Liver (tissue), 3 donors: ENCODE results near the gene GPR55.

Experiments used
- EGR1 ChIP-seq, 2 donors: IDR thresholded peaks; 2 replicates each; pipeline ENCODE4 v1.6.1; 2016 to 2018; ENCODE audit warnings: antibody characterized with exemption in 2 of 2, low read depth in 2 of 2
- FOXA1 ChIP-seq: IDR thresholded peaks from 2 replicates; pipeline ENCODE4 v1.6.1; 2016; ENCODE audit warnings: antibody characterized with exemption
- HNF4G ChIP-seq: IDR thresholded peaks from 2 replicates; pipeline ENCODE4 v1.6.1; 2016; ENCODE audit warnings: antibody characterized with exemption
- RAD21 ChIP-seq, 2 donors: IDR thresholded peaks; 2 replicates each; pipeline ENCODE4 v1.6.1; 2016; ENCODE audit warnings: antibody characterized with exemption in 2 of 2, mild to moderate bottlenecking in 2 of 2
- RXRA ChIP-seq, 2 donors: IDR thresholded peaks; 2 replicates each; pipeline ENCODE4 v1.6.1; 2017 to 2018; ENCODE audit warnings: antibody characterized with exemption in 2 of 2, mild to moderate bottlenecking in 1 of 2
- SP1 ChIP-seq: IDR thresholded peaks from 2 replicates; pipeline ENCODE4 v1.6.1; 2018; ENCODE audit warnings: antibody characterized with exemption, mild to moderate bottlenecking
- TAF1 ChIP-seq: conservative IDR thresholded peaks from 2 replicates; pipeline ENCODE4 v1.6.1; 2016; ENCODE audit warnings: antibody characterized with exemption, mild to moderate bottlenecking
- YY1 ChIP-seq: IDR thresholded peaks from 2 replicates; pipeline ENCODE4 v1.6.1; 2016; ENCODE audit warnings: antibody characterized with exemption, mild to moderate bottlenecking
- TF ChIP-seq, protein P1 (sequence below): fragments of 150-350 bp; IDR thresholded peaks from 2 replicates; pipeline ENCODE4 v1.5.1; 2017; ENCODE audit warnings: improper control_type of control experiment, low read depth, low read length; ENCODE audit not compliant: missing input control
- TF ChIP-seq, protein P2 (sequence below): IDR thresholded peaks from 2 replicates; pipeline ENCODE4 v1.6.1; 2016; ENCODE audit warnings: antibody characterized with exemption, mild to moderate bottlenecking
- TF ChIP-seq, protein P3 (sequence below): IDR thresholded peaks from 2 replicates; pipeline ENCODE4 v1.6.1; 2016; ENCODE audit warnings: antibody characterized with exemption
- TF ChIP-seq, protein P4 (sequence below): IDR thresholded peaks from 2 replicates; pipeline ENCODE4 v1.6.1; 2016; ENCODE audit warnings: antibody characterized with exemption
- TF ChIP-seq, protein P5 (sequence below): IDR thresholded peaks from 2 replicates; pipeline ENCODE4 v1.6.1; 2016; ENCODE audit warnings: antibody characterized with exemption
- donor health status: healthy.
- donor health status: healthy.

DNA sequence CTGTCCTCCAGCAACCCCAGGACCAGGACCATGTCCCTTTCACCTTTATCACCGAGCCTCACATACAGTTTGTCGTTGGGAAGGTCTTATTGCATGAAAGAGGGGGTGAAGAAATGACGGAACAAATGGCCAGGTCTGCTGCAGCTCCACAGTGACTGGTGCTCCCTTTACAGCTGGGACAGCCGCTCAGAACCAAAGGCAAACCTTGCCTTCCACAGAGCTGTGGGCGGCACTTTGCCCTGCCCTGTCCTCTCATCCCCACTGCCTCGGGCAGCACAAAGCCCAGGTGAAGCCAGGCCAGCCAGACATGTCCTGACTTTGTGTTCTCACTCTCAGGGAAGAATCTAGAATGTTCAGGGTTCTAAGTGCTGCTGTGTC is 961 bp downstream of the GPR55 start:
- TF ChIP-seq, protein P1, sequence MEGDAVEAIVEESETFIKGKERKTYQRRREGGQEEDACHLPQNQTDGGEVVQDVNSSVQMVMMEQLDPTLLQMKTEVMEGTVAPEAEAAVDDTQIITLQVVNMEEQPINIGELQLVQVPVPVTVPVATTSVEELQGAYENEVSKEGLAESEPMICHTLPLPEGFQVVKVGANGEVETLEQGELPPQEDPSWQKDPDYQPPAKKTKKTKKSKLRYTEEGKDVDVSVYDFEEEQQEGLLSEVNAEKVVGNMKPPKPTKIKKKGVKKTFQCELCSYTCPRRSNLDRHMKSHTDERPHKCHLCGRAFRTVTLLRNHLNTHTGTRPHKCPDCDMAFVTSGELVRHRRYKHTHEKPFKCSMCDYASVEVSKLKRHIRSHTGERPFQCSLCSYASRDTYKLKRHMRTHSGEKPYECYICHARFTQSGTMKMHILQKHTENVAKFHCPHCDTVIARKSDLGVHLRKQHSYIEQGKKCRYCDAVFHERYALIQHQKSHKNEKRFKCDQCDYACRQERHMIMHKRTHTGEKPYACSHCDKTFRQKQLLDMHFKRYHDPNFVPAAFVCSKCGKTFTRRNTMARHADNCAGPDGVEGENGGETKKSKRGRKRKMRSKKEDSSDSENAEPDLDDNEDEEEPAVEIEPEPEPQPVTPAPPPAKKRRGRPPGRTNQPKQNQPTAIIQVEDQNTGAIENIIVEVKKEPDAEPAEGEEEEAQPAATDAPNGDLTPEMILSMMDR: no peak
- TF ChIP-seq, protein P2, sequence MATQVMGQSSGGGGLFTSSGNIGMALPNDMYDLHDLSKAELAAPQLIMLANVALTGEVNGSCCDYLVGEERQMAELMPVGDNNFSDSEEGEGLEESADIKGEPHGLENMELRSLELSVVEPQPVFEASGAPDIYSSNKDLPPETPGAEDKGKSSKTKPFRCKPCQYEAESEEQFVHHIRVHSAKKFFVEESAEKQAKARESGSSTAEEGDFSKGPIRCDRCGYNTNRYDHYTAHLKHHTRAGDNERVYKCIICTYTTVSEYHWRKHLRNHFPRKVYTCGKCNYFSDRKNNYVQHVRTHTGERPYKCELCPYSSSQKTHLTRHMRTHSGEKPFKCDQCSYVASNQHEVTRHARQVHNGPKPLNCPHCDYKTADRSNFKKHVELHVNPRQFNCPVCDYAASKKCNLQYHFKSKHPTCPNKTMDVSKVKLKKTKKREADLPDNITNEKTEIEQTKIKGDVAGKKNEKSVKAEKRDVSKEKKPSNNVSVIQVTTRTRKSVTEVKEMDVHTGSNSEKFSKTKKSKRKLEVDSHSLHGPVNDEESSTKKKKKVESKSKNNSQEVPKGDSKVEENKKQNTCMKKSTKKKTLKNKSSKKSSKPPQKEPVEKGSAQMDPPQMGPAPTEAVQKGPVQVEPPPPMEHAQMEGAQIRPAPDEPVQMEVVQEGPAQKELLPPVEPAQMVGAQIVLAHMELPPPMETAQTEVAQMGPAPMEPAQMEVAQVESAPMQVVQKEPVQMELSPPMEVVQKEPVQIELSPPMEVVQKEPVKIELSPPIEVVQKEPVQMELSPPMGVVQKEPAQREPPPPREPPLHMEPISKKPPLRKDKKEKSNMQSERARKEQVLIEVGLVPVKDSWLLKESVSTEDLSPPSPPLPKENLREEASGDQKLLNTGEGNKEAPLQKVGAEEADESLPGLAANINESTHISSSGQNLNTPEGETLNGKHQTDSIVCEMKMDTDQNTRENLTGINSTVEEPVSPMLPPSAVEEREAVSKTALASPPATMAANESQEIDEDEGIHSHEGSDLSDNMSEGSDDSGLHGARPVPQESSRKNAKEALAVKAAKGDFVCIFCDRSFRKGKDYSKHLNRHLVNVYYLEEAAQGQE: no peak
- TF ChIP-seq SP1 (no peak), RAD21 (IDR thresholded peaks at IDR 0.05) (no peak), RXRA (IDR thresholded peaks at IDR 0.05) (no peak), HNF4G (no peak), TAF1 (no peak), EGR1 (IDR thresholded peaks at IDR 0.05; ENCODE audit: low read depth in 2 of 2) (no peak), FOXA1 (no peak), YY1 (no peak)
- TF ChIP-seq, protein P3, sequence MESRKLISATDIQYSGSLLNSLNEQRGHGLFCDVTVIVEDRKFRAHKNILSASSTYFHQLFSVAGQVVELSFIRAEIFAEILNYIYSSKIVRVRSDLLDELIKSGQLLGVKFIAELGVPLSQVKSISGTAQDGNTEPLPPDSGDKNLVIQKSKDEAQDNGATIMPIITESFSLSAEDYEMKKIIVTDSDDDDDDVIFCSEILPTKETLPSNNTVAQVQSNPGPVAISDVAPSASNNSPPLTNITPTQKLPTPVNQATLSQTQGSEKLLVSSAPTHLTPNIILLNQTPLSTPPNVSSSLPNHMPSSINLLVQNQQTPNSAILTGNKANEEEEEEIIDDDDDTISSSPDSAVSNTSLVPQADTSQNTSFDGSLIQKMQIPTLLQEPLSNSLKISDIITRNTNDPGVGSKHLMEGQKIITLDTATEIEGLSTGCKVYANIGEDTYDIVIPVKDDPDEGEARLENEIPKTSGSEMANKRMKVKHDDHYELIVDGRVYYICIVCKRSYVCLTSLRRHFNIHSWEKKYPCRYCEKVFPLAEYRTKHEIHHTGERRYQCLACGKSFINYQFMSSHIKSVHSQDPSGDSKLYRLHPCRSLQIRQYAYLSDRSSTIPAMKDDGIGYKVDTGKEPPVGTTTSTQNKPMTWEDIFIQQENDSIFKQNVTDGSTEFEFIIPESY: no peak
- TF ChIP-seq, protein P4, sequence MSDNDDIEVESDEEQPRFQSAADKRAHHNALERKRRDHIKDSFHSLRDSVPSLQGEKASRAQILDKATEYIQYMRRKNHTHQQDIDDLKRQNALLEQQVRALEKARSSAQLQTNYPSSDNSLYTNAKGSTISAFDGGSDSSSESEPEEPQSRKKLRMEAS: no peak
- TF ChIP-seq, protein P5, sequence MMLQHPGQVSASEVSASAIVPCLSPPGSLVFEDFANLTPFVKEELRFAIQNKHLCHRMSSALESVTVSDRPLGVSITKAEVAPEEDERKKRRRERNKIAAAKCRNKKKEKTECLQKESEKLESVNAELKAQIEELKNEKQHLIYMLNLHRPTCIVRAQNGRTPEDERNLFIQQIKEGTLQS: no peak
